Loucy (cell line): ENCODE data around the gene DAG1.

ENCODE experiments used
- CTCF ChIP-seq: fragments of 200-600 bp; sonication (generic); conservative IDR thresholded peaks from 2 replicates; pipeline ENCODE4 v1.5.1; 2014; ENCODE audit warnings: mild to moderate bottlenecking, antibody characterized with exemption, low read length
- EZH2phosphoT487 ChIP-seq: fragments of 200-600 bp; IDR thresholded peaks from 2 replicates; pipeline ENCODE4 v1.6.1; 2018; ENCODE audit warnings: antibody characterized with exemption, mild to moderate bottlenecking, moderate library complexity, borderline replicate concordance

DNA sequence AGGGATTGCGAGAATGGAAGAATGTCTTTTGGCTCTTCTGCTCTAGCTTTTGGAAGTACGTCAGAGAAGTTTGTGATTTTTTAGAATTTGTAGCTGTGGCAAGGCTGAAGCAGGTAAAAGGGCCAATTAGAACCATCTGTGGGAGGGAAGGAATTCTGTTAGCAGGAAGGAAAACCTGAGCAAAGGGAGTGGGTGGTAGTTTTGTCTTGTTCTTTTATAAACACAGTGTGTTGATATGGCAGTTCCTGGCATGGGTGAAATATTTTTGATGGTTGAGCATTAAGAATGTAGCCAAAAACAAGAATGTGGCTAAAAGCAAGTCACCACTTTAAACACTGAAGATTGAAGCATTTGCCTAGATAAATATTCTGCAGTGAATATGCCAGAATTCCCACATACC is 23.8 kb downstream of the DAG1 start:
- no peak for TF ChIP-seq CTCF
- TF ChIP-seq EZH2phosphoT487 = no peak
